Ovary (tissue), 9 donors: ENCODE measurements around the gene CFB. TPM values are rescaled to one million over a fixed set of nuclear protein-coding genes. Genes with fewer than 3 reads are reported as not detected.

Experiments
- DNase-seq, 5 donors: peaks; one replicate each; pipeline ENCODE4 v3.0.0-alpha.2; 2019 to 2020
- H3K27ac ChIP-seq, 2 donors: fragments of 200-600 bp; one replicate each; pipeline versions ENCODE4 v1.5.1 to v1.8.0; 2019 to 2022
- H3K27me3 ChIP-seq: fragments of 200-600 bp; one replicate; pipeline ENCODE4 v1.8.0; 2022
- H3K36me3 ChIP-seq: fragments of 200-600 bp; sonication (generic); one replicate; pipeline ENCODE4 v1.5.1; 2019
- H3K4me1 ChIP-seq: one replicate; pipeline ENCODE4 v1.8.1; 2013; ENCODE audit warnings: mild to moderate bottlenecking, moderate library complexity; ENCODE audit not compliant: insufficient read depth
- H3K4me3 ChIP-seq: fragments of 200-600 bp; sonication (generic); one replicate; pipeline ENCODE4 v1.5.1; 2017
- H3K9me3 ChIP-seq, 2 donors: fragments of 200-600 bp in 1 of 2; sonication (generic) in 1 of 2; one replicate each; pipeline versions ENCODE4 v1.5.1 to v1.8.1; 2013 to 2019; ENCODE audit warnings: mild to moderate bottlenecking in 1 of 2, moderate library complexity in 1 of 2
- CTCF ChIP-seq, 3 donors: fragments of 450-650 bp in 2 of 3; fragments of 200-600 bp in 1 of 3; IDR thresholded peaks; one replicate each; pipeline versions ENCODE4 v1.5.1 to v1.8.0; 2016 to 2022; ENCODE audit warnings: antibody characterized with exemption in 3 of 3, mild to moderate bottlenecking in 1 of 3
- EP300 ChIP-seq: sonication (generic); formaldehyde crosslinking; IDR thresholded peaks from one replicate; pipeline ENCODE4 v1.6.1; 2017; ENCODE audit warnings: antibody characterized with exemption
- POLR2A ChIP-seq: fragments of 450-650 bp; IDR thresholded peaks from one replicate; pipeline ENCODE4 v1.6.1; 2017; ENCODE audit warnings: antibody characterized with exemption, mild to moderate bottlenecking, moderate library complexity
- WGBS, 3 donors: extraction: QIAGEN DNeasy Blood & Tissue Kit in 1 of 3; methylation state at CpG; one replicate each; pipeline versions ENCODE4 v1.1.5 to v1.1.7; 2013 to 2017; 5-methylcytosine and 5-hydroxymethylcytosine counted together
- intact Hi-C, 4 donors: fragments of 100-400 bp; cut with DNase I; formaldehyde crosslinking; loops; one replicate each; pipeline versions ENCODE4 v1.11.0 to v1.15.1; 2022 to 2023
- polyA plus RNA-seq, 2 donors: library from polyadenylated mRNA; stranded (reverse); fragments of 200-250 nt in 1 of 2; fragments of 350-450 nt in 1 of 2; fragmentation: Illumina TruSeq in 1 of 2; extraction: RNeasy Lipid Tissue Mini Kit (QIAGEN cat#74804) in 1 of 2; gene quantifications; one replicate each; pipeline ENCODE4 v1.2.3, GENCODE V29; 2013 to 2014
- total RNA-seq, 7 donors: library from RNA; depleted of rRNA in 2 of 7; stranded (reverse); fragments of >200 nt in 2 of 7; fragmentation: NEBNext Ultra II Directional in 3 of 7; extraction: Animal tissue kit (Norgen Biotek cat#: 25700) in 3 of 7; gene quantifications; one replicate each; pipeline versions ENCODE4 v1.1.0 to v1.2.4, GENCODE V29; 2016 to 2023
- donor health status: DM: no; HTN: no; CAD: no; lungs with moderate emphysema.
- donor health status: DM: no; HTN: no; CAD: no.
- donor health status: Bipolar disorder and iron deficiency.
- donor health status: DM: yes; HTN: yes; CAD: no.
- donor health status: DM: no; HTN: no; CAD: no.
- donor health status: DM: yes; HTN: yes; CAD: no.

Gene CFB
- total and polyA plus RNA-seq, 9 donors, result 11.3 to 231 (median 20.8) TPM

DNA sequence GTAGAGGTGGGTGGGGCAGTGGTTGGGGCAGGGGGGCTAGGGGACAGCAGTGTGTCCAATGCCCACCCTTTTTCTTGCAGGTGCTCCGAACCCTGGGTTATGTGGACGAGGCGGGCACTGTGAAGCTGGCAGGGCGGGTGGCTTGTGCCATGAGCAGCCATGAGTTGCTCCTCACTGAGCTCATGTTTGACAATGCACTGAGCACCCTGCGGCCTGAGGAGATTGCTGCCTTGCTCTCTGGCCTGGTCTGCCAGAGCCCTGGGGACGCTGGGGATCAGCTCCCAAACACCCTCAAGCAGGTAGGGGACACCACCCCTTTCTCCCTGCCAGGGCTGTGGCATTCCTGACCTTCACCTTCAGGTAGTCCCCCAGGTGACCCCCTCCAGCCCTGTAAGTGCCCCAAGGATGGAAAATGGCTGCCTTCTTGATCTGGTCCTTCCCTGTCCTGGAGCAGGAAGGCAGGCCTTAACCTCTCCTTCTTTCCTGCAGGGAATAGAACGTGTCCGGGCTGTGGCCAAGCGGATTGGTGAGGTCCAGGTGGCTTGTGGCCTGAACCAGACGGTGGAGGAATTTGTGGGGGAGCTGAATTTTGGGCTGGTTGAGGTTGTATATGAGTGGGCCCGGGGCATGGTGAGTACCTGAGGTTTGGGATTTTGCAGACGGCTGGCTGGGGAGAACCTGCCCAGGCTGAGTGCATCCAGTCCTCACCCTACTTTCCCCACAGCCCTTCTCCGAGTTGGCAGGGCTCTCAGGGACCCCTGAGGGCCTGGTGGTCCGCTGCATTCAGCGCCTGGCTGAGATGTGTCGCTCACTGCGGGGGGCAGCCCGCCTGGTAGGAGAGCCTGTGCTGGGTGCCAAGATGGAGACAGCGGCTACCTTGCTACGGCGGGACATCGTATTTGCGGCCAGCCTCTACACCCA is 23.2 kb downstream of the CFB start:
- Histone ChIP-seq H3K27ac (no peak overlapping the region), H3K4me3 (no peak overlapping the region), H3K36me3 (peaks cover 1% of the 10 kb centered on the region), H3K4me1 (peaks cover 4% of the 10 kb centered on the region), H3K9me3 (no peaks in the 10 kb centered on the region), H3K27me3 (no peaks in the 10 kb centered on the region)
- DNase-seq, result no peak
- intact Hi-C loops, result loop anchor here in 1 of 4 donors (10.0 kb wide), 1 partner anchor 294 kb away; no protein-coding TSS in a partner anchor
- WGBS, 3 donors, result 69 to 84% (median 72%) methylated on average over 23 of the region's 23 CpGs
- TF ChIP-seq EP300, result no peak
- TF ChIP-seq POLR2A, result no peak
- no peak for TF ChIP-seq CTCF (IDR thresholded peaks at IDR 0.05)

- intact Hi-C loops, result loop anchor here in 1 of 4 donors (10.0 kb wide), 1 partner anchor 295 kb away; no protein-coding TSS in a partner anchor
- no peak for DNase-seq
- Histone ChIP-seq H3K36me3 (no peaks in the 10 kb centered on the region), H3K27ac (peak overlapping the region in 1 of 2 donors; percentile 97), H3K9me3 (no peaks in the 10 kb centered on the region), H3K27me3 (no peaks in the 10 kb centered on the region), H3K4me1 (peaks cover 4% of the 10 kb centered on the region), H3K4me3 (no peak overlapping the region)
- 49 to 60% (median 52%) methylated on average over 17 of the region's 17 CpGs for WGBS, 3 donors
- TF ChIP-seq EP300 (no peak), CTCF (IDR thresholded peaks at IDR 0.05) (no peak), POLR2A (no peak)
Measured at GRCh38 chr6:31969712-31970603, 24.1 kb downstream of the CFB start.

DNA sequence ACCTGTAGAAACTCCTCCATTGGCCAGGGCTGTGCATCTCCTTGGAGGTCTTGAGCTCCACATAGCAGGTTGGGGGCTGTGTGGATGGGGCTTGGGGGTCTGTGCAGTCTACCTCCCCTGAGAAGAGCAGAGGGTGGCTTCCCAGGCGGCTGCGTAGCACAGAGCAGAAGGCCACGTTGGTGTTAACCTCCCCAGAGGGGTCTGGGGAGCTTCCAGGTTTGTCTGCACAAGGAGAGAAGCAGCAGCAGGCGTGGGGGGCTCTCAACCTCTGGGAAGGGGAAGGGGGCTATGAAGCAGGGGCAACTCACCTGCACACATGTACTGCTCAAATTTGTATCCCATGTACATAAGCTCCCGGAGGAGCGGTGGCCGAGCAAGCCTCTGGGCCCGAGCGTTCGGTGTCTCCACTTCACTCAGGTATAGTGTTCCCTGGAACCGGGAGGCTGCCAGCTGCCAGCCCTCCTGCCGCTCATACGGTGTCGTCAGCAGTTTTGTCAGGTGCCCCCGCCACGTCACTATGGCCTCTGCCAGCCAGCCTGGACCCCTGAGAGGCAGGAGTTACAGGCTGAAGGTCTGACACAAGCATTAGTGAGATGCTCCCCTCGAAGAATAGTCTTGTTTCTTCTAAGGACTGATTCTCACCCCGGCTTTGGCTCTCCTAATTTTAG is 24.8 kb downstream of the CFB start:
- Histone ChIP-seq H3K4me1 (peaks cover 4% of the 10 kb centered on the region), H3K36me3 (no peaks in the 10 kb centered on the region), H3K9me3 (no peaks in the 10 kb centered on the region), H3K27ac (peak overlapping the region; percentile 96 to 97), H3K27me3 (no peaks in the 10 kb centered on the region), H3K4me3 (peak overlapping the region; percentile 79)
- TF ChIP-seq EP300, result no peak
- TF ChIP-seq CTCF (IDR thresholded peaks at IDR 0.05), result no peak
- TF ChIP-seq POLR2A, result no peak
- intact Hi-C loops, result no loop called here
- DNase-seq, result peak in 1 of 5 donors; percentile 53
- 47 to 69% (median 56%) methylated on average over 15 to 18 of the region's 18 CpGs for WGBS, 3 donors
